MM.1S (cell line): ENCODE measurements around the gene ZMIZ2.

ENCODE experiments used
- DNase-seq: peaks from one replicate; pipeline ENCODE4 v3.0.0-alpha.2; 2015
- H2AFZ ChIP-seq: fragments of 300-600 bp; sonication (generic); 2 replicates; pipeline ENCODE4 v1.6.0; 2016; ENCODE audit warnings: antibody characterized with exemption, low read length
- H3F3A ChIP-seq: fragments of 300-600 bp; sonication (generic); 2 replicates; pipeline ENCODE4 v1.6.1; 2016; ENCODE audit warnings: mild to moderate bottlenecking, antibody characterized with exemption, low read length, moderate library complexity, mixed read lengths; ENCODE audit not compliant: insufficient read depth
- H3K27ac ChIP-seq: fragments of 300-600 bp; sonication (generic); 2 replicates; pipeline ENCODE4 v1.5.1; 2016; ENCODE audit warnings: mild to moderate bottlenecking, low read length
- H3K27me3 ChIP-seq: fragments of 300-600 bp; sonication (generic); replicated peaks from 2 replicates; pipeline ENCODE4 v1.6.0; 2016; ENCODE audit warnings: low read length; ENCODE audit not compliant: insufficient read depth
- H3K36me3 ChIP-seq: fragments of 300-600 bp; sonication (generic); replicated peaks from 2 replicates; pipeline ENCODE4 v1.6.1; 2016; ENCODE audit warnings: mild to moderate bottlenecking, low read length, mixed read lengths; ENCODE audit not compliant: insufficient read depth
- H3K4me1 ChIP-seq: fragments of 300-600 bp; sonication (generic); 2 replicates; pipeline ENCODE4 v1.6.1; 2016; ENCODE audit warnings: low read length, mixed read lengths
- H3K4me2 ChIP-seq: fragments of 300-600 bp; sonication (generic); 2 replicates; pipeline ENCODE4 v1.6.0; 2016; ENCODE audit warnings: low read depth, low read length
- H3K4me3 ChIP-seq: fragments of 300-600 bp; sonication (generic); 2 replicates; pipeline ENCODE4 v1.5.1; 2016; ENCODE audit warnings: low read length, mixed read lengths
- H3K79me2 ChIP-seq: fragments of 300-600 bp; sonication (generic); 2 replicates; pipeline ENCODE4 v1.6.1; 2016; ENCODE audit warnings: mixed run types, low read length, mixed read lengths
- H3K9ac ChIP-seq: fragments of 300-600 bp; sonication (generic); 2 replicates; pipeline ENCODE4 v1.6.1; 2016; ENCODE audit warnings: low read length, mixed read lengths
- H3K9me2 ChIP-seq: fragments of 300-600 bp; sonication (generic); replicated peaks from 2 replicates; pipeline ENCODE4 v1.6.1; 2016; ENCODE audit warnings: mild to moderate bottlenecking, low read length, mixed read lengths; ENCODE audit not compliant: insufficient read depth
- H3K9me3 ChIP-seq: fragments of 300-600 bp; sonication (generic); replicated peaks from 2 replicates; pipeline ENCODE4 v1.6.1; 2016; ENCODE audit warnings: mild to moderate bottlenecking, low read length, mixed read lengths; ENCODE audit not compliant: insufficient read depth
- H4K20me1 ChIP-seq: fragments of 300-600 bp; sonication (generic); 2 replicates; pipeline ENCODE4 v1.6.1; 2016; ENCODE audit warnings: mild to moderate bottlenecking, low read length, moderate library complexity, mixed read lengths; ENCODE audit not compliant: insufficient read depth
- EZH2 ChIP-seq: fragments of 300-600 bp; sonication (generic); optimal IDR thresholded peaks from 2 replicates; pipeline ENCODE3; 2017; ENCODE audit warnings: low read depth, mild to moderate bottlenecking, antibody characterized with exemption, low read length, mixed read lengths
- EZH2phosphoT487 ChIP-seq: fragments of 300-600 bp; sonication (generic); IDR thresholded peaks from 2 replicates; pipeline ENCODE4 v1.6.1; 2018; ENCODE audit warnings: antibody characterized with exemption, low read length
- TF ChIP-seq, protein P1 (sequence below): fragments of 300-600 bp; sonication (generic); IDR thresholded peaks from 2 replicates; pipeline ENCODE4 v1.5.1; 2016; ENCODE audit warnings: antibody characterized with exemption, low read length, mixed read lengths

ZMIZ2 gene

DNA sequence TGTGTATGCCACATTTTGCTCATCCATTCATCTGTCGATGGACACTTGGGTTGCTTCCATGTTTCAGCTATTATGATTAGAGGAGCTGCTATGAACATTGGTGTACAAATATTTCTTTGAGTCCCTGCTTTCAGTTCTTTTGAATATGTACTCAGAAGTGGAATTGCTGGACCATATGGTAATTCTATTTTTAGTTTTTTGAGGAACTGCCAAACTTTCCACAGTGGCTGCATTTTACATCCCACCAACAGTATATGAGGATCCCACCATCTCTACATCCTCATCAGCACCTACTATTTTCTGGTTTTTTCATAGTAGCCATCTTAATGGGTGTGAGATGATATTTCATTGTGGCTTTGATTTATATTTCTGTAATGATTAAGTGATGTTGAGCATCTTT, 44.7 kb upstream of the ZMIZ2 start:
- no peaks in the 10 kb centered on the region for H3K9me3 ChIP-seq
- H3K36me3 ChIP-seq = no peaks in the 10 kb centered on the region

DNA sequence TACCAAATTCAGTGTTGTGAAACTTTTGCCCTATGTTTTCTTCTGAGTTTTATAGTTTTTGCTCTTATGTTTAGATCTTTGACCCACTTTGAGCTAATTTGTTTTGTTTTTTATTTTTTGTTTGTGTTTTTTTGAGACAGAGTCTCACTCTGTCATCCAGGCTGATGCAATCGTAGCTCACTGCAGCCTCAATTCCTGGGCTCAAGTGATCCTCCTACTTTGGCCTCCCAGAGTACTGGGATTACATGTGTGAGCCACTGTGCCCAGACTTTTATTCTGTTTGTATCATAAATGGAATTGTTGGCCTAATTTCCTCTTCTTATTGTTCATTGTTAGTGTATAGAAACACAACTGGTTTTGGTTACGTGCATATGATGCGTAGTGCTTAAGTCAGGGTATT, 43.2 kb upstream of the ZMIZ2 start:
- Histone ChIP-seq H3K27me3 (no peaks in the 10 kb centered on the region), H3K4me1 (no peaks in the 10 kb centered on the region), H3K4me3 (no peak overlapping the region), H3K36me3 (no peaks in the 10 kb centered on the region), H3K4me2 (no peak overlapping the region), H3K9me3 (no peaks in the 10 kb centered on the region), H2AFZ (no peak overlapping the region), H3K27ac (no peak overlapping the region), H3K9ac (no peak overlapping the region), H4K20me1 (no peaks in the 10 kb centered on the region), H3K9me2 (no peaks in the 10 kb centered on the region), H3K79me2 (no peaks in the 10 kb centered on the region), H3F3A (no peaks in the 10 kb centered on the region)
- DNase-seq = no peak
- TF ChIP-seq EZH2phosphoT487 (no peak), EZH2 (no peak)
- TF ChIP-seq, protein P1, sequence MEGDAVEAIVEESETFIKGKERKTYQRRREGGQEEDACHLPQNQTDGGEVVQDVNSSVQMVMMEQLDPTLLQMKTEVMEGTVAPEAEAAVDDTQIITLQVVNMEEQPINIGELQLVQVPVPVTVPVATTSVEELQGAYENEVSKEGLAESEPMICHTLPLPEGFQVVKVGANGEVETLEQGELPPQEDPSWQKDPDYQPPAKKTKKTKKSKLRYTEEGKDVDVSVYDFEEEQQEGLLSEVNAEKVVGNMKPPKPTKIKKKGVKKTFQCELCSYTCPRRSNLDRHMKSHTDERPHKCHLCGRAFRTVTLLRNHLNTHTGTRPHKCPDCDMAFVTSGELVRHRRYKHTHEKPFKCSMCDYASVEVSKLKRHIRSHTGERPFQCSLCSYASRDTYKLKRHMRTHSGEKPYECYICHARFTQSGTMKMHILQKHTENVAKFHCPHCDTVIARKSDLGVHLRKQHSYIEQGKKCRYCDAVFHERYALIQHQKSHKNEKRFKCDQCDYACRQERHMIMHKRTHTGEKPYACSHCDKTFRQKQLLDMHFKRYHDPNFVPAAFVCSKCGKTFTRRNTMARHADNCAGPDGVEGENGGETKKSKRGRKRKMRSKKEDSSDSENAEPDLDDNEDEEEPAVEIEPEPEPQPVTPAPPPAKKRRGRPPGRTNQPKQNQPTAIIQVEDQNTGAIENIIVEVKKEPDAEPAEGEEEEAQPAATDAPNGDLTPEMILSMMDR = no peak

More for the DNA sequence above, 44.7 kb upstream of the ZMIZ2 start:
- no peak overlapping the region for H2AFZ ChIP-seq
- H3K9ac ChIP-seq = no peak overlapping the region
- no peaks in the 10 kb centered on the region for H4K20me1 ChIP-seq
- H3K9me2 ChIP-seq = no peaks in the 10 kb centered on the region
- H3K4me2 ChIP-seq = no peak overlapping the region
- H3K4me1 ChIP-seq = no peaks in the 10 kb centered on the region
- no peak overlapping the region for H3K27ac ChIP-seq
- no peaks in the 10 kb centered on the region for H3K27me3 ChIP-seq
- no peak overlapping the region for H3K4me3 ChIP-seq
- no peaks in the 10 kb centered on the region for H3K79me2 ChIP-seq
- no peak for DNase-seq
- no peaks in the 10 kb centered on the region for H3F3A ChIP-seq
- TF ChIP-seq EZH2 (no peak), EZH2phosphoT487 (no peak)
- TF ChIP-seq, protein P1 = no peak

DNA sequence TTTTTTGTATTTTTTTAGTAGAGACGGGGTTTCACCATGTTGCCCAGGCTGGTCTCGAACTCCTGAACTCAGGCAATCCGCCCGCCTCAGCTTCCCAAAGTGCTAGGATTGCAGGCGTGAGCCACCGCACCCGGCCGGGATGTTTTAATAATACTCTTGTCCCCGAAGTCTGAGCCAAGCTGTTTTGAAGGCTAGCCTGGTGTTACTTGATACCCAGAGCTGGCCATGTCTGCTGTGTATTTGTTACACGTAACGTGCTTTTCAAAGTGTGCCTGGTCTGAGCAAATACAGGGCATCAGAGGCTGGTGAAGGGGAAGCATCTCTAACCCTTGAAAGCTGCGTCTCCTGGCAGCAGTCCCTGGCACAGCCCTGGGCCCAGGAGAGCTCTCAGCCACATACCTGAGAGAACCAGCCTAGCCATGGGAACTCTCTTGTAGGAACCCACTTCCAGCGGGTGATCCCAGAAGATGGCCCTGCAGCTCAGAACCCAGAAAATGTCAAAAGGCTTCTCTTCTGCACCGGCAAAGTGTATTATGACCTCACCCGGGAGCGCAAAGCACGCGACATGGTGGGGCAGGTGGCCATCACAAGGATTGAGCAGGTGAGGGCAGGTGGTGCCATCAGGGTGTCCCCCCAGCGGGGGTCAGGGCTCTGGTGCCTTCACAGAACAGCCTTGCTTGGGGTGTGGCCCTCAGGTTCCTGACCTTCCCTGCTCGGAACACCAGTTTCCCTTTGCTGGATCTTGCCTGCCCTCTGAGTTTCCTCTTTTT, 41.7 kb upstream of the ZMIZ2 start:
- Histone ChIP-seq H3K27me3 (no peaks in the 10 kb centered on the region), H3K27ac (no peak overlapping the region), H4K20me1 (no peaks in the 10 kb centered on the region), H3K79me2 (no peaks in the 10 kb centered on the region), H2AFZ (no peak overlapping the region), H3K4me3 (no peak overlapping the region), H3K4me1 (no peaks in the 10 kb centered on the region), H3K4me2 (no peak overlapping the region), H3K9me3 (no peaks in the 10 kb centered on the region), H3K36me3 (no peaks in the 10 kb centered on the region), H3F3A (no peaks in the 10 kb centered on the region), H3K9me2 (no peaks in the 10 kb centered on the region), H3K9ac (no peak overlapping the region)
- TF ChIP-seq, protein P1 = no peak
- TF ChIP-seq EZH2 (no peak), EZH2phosphoT487 (no peak)
- no peak for DNase-seq
